Colonic mucosa (tissue), 4 donors: ENCODE data around the gene MORN5. TPM values are rescaled to one million over a fixed set of nuclear protein-coding genes. Genes with fewer than 3 reads are reported as not detected.

Source experiments
- DNase-seq: peaks from one replicate; pipeline ENCODE4 v3.0.0-alpha.2; 2020
- H3K27ac ChIP-seq: fragments of 200-600 bp; one replicate; pipeline ENCODE4 v1.8.0; 2021
- H3K27me3 ChIP-seq: fragments of 200-600 bp; one replicate; pipeline ENCODE4 v1.8.0; 2021
- H3K36me3 ChIP-seq: fragments of 200-600 bp; one replicate; pipeline ENCODE4 v1.8.0; 2021
- H3K4me1 ChIP-seq: fragments of 200-600 bp; one replicate; pipeline ENCODE4 v1.8.0; 2021; ENCODE audit warnings: mild to moderate bottlenecking
- H3K4me3 ChIP-seq: fragments of 200-600 bp; one replicate; pipeline ENCODE4 v1.8.0; 2021
- H3K9ac ChIP-seq, 2 donors: one replicate each; pipeline ENCODE4 v1.7.0; 2013; ENCODE audit warnings: control low read depth in 2 of 2, low read depth in 2 of 2, low read length in 2 of 2
- H3K9me3 ChIP-seq: fragments of 200-600 bp; one replicate; pipeline ENCODE4 v1.8.0; 2021
- intact Hi-C: fragments of 100-400 bp; cut with DNase I; formaldehyde crosslinking; loops from one replicate; pipeline ENCODE4 v1.14.1; 2022
- total RNA-seq, 2 donors: library from RNA; stranded (reverse); fragmentation: NEBNext Ultra II Directional in 1 of 2; extraction: Animal tissue kit (Norgen Biotek cat#: 25700) in 1 of 2; gene quantifications; one replicate each; pipeline ENCODE4 v1.2.1, GENCODE V29; 2021
- TF ChIP-seq, protein P1 (sequence below): fragments of 200-600 bp; IDR thresholded peaks from one replicate; pipeline ENCODE4 v1.8.0; 2022; ENCODE audit warnings: antibody characterized with exemption, mild to moderate bottlenecking
- donor health status: healthy.
- donor health status: DM: no; HTN: no; CAD: no.
- donor health status: DM: no; HTN: no; CAD: no.

MORN5 gene
- total RNA-seq, 2 donors from 2014 or later = 7.0 TPM; not detected in 1

DNA sequence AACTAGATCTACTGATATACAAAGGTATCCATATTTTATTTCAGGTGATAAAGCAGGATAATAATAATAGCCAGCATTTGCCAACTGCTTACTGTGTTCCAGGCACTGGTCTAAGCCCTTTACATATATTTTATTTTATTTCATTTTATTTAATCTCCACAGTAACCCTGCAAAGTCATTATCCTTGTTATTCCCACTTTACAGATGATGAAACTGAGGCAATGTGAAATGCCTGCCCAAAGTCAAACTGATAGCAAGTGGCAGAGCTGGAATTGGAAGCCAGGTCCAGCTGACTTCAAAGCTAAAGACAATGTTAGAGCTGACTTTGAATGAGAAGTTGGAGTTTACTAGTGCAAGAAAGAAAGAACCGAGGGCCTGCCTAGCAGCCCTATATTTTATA is 24.8 kb downstream of the MORN5 start:
- Histone ChIP-seq H3K9ac (no peak overlapping the region), H3K9me3 (no peaks in the 10 kb centered on the region), H3K27me3 (no peaks in the 10 kb centered on the region), H3K4me3 (no peak overlapping the region), H3K4me1 (no peaks in the 10 kb centered on the region), H3K36me3 (no peaks in the 10 kb centered on the region), H3K27ac (no peak overlapping the region)
- DNase-seq = no peak
- intact Hi-C loops = no loop called here
- TF ChIP-seq, protein P1, sequence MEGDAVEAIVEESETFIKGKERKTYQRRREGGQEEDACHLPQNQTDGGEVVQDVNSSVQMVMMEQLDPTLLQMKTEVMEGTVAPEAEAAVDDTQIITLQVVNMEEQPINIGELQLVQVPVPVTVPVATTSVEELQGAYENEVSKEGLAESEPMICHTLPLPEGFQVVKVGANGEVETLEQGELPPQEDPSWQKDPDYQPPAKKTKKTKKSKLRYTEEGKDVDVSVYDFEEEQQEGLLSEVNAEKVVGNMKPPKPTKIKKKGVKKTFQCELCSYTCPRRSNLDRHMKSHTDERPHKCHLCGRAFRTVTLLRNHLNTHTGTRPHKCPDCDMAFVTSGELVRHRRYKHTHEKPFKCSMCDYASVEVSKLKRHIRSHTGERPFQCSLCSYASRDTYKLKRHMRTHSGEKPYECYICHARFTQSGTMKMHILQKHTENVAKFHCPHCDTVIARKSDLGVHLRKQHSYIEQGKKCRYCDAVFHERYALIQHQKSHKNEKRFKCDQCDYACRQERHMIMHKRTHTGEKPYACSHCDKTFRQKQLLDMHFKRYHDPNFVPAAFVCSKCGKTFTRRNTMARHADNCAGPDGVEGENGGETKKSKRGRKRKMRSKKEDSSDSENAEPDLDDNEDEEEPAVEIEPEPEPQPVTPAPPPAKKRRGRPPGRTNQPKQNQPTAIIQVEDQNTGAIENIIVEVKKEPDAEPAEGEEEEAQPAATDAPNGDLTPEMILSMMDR = no peak

DNA sequence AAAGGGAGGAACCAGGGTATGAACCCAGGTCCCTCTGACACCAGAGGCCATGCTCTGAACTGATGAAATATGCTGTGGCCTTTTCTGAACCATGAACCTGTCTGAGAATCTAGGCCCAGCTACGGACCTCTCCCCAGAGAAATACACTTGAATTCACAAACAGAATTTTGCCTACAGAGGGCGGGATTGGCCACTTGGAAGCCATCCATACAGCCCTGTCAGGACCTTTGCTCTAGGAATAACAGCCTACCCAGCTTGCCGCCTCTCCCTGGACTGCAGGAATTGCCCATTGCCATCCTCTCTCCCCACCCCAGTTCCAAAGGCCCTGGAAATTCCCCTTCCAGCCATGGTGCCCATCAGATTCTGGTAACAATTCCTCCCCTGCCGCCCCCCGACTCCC is 26.6 kb downstream of the MORN5 start:
- no peak overlapping the region for H3K4me3 ChIP-seq
- no peaks in the 10 kb centered on the region for H3K4me1 ChIP-seq
- H3K27me3 ChIP-seq = no peaks in the 10 kb centered on the region
- H3K36me3 ChIP-seq = no peaks in the 10 kb centered on the region
- TF ChIP-seq, protein P1 = no peak
- H3K27ac ChIP-seq = no peak overlapping the region
- H3K9me3 ChIP-seq = no peaks in the 10 kb centered on the region
- intact Hi-C loops = no loop called here
- no peak overlapping the region for H3K9ac ChIP-seq
- peak; percentile 65 for DNase-seq

DNA sequence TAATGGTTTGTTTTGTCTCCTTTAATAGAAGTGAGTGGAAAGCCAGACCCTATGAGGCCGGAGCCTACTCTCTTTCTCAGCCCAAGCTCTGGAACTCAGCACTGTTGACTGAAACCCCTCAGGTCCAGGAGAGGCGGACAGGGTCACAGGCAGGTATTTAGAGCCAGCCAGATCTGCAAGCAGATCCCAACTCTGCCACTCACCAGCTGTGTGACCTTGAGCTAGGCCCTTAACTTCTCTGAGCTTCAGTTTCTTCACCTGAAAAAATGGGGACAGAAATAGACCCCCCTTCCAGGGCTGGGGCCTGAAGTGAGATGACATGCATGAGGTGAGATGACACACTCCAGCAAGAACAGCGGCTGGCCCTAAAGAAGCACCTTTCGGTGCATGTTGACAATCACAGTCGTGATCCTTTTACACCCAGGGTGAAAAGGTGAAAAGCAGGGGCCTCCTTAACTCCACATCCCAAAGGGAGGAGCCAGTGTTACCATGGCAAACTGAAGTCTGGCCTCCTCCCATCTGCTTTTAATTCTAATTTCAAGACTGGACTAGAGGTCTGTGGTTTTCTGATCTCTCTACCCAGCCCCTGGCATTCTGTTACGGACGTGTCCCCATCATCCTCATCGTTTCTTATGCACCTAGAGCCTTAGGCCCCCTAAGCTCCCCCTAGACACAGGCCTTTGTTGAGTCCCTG is 27.2 kb downstream of the MORN5 start:
- Histone ChIP-seq H3K36me3 (no peaks in the 10 kb centered on the region), H3K9me3 (no peaks in the 10 kb centered on the region), H3K9ac (no peak overlapping the region), H3K4me1 (no peaks in the 10 kb centered on the region), H3K27me3 (no peaks in the 10 kb centered on the region), H3K27ac (no peak overlapping the region), H3K4me3 (no peak overlapping the region)
- TF ChIP-seq, protein P1 = no peak
- intact Hi-C loops = no loop called here
- DNase-seq = no peak

DNA sequence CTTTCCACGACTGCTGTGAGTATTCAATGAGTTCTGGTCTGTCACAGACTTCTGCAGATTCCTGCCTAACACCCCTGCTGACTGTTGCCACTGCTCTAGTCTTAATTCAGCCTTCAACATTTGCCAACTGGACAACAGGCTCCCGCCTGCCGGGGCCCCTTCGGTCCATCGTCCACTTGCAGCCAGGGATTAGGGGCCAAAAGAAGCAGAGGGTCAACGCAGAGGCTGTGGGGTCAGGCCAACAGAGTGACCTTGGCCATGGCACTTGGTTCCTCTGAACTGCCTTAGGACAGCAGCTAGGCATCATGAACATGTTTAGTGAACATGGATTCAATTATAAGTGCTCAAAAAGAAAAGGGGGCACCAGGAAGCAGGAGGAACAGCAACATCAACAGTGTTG is 28.7 kb downstream of the MORN5 start:
- TF ChIP-seq, protein P1 = no peak
- no peak for DNase-seq
- no peak overlapping the region for H3K27ac ChIP-seq
- H3K4me3 ChIP-seq = no peak overlapping the region
- intact Hi-C loops = no loop called here
- no peak overlapping the region for H3K9ac ChIP-seq
- H3K4me1 ChIP-seq = no peaks in the 10 kb centered on the region
- no peaks in the 10 kb centered on the region for H3K27me3 ChIP-seq
- H3K36me3 ChIP-seq = no peaks in the 10 kb centered on the region
- H3K9me3 ChIP-seq = no peaks in the 10 kb centered on the region

DNA sequence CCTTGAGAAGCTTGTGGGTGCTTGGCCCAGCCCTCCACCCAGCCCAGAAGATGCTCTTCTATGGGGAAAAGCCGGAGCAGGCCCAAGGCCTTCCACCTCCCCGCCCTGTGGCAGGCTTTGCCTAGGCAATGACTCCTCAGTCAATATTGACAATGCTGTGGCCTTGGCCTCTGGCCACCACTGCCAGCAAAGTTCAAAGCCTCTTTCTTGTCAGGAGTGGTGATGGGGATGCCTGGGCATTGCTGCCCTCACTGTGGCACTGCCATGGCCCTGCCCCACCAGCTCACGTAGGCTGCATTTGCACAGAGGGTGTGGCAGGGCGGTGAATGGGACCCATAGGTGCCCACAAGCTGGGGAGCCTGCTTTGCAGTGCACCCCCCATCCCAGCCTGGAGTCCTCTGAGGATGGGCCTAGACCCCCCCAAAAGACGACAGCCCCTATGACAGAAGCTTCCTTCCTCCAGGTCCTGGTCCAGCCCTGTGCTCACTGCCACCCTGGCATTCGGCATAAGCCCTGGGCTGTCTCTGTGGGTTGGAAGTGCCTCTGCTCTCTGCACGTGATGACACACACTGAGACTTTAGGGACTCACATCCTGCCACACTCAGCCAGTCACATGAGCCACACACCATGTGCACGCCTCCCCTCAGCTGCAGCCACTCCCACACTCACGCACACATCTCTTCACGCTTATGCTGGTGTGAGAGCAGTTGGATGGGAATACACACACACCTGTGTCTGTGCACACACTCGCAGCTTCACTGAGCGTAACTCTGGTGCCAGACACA is 31.1 kb downstream of the MORN5 start:
- TF ChIP-seq, protein P1 = no peak
- H3K36me3 ChIP-seq = no peaks in the 10 kb centered on the region
- no peaks in the 10 kb centered on the region for H3K27me3 ChIP-seq
- no peak overlapping the region for H3K9ac ChIP-seq
- H3K4me1 ChIP-seq = no peaks in the 10 kb centered on the region
- H3K9me3 ChIP-seq = no peaks in the 10 kb centered on the region
- no peak overlapping the region for H3K4me3 ChIP-seq
- intact Hi-C loops = no loop called here
- H3K27ac ChIP-seq = no peak overlapping the region
- peak; percentile 60 for DNase-seq
